GM21367 (cell line): ENCODE data around the gene MIGA1.
"Not testable (repeated sequence)": the region's sequence is repeated elsewhere in the genome, so short reads cannot be mapped to it uniquely, and the experiment has no call there.

Experiments used
- ATAC-seq: cut with Tn5 transposase; IDR thresholded peaks from one replicate; pipeline ENCODE4 v1.9.1; 2021; ENCODE audit not compliant: unreplicated experiment

The MIGA1 gene, protein sequence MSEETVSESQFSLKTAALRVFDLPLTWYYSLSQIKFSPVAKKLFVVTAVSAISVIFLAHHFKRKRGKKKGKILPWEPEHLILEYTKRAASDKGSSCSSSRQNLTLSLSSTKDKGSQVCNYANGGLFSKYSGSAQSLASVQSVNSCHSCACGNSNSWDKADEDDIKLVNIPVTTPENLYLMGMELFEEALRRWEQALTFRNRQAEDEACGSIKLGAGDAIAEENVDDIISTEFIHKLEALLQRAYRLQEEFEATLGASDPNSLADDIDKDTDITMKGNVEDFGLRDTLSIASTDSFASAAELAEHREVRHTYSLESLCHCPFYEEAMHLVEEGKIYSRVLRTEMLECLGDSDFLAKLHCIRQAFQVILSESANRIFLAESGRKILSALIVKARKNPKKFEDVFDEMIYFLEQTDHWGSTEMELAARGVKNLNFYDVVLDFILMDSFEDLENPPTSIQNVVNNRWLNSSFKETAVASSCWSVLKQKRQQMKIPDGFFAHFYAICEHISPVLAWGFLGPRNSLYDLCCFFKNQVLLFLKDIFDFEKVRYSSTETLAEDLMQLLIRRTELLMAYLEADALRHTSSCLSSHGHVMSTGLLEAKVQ

DNA sequence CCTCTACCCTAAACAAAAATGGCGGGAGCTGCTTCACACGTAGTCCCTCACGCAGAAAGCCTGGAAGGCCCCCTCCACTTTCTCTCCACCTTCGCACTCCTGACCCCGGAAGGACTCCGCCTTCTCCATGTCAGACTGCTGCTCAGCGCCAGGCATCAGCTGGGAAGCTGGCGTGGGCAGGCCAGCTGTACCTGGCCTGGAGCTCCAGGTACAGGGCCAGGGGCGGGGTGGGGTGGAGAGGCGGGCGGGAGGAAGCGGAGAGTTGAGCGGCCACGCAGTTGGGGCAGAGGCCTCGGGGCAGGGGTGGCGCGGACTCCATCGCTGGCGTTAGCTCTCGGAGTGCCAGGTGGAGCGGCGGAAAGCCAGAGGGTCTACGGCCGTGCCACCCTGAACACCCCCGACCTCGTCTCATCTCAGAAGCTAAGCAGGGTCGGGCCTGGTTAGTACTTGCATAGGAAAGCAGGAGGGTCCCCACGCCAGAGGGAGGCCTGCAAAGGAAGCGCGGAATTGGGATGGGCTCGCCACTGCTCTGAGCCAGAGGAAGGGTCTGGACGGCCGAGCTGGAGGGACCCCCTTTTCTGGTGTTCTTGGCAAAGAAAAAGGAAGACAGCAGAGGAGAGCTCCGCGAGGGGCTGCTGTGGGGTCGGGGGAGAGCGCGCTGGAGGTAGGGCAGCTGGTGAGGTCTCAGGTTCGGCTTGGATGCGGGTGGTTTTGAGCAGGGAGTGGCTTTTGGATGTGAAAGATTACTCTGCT is at the start of gene MIGA1:
Gene MIGA1, plus strand, starts transcription at position 121 of the 753 bp plus-strand sequence. CDS start 3,604 bp downstream, outside the sequence.
- peak; percentile 89 for ATAC-seq

DNA sequence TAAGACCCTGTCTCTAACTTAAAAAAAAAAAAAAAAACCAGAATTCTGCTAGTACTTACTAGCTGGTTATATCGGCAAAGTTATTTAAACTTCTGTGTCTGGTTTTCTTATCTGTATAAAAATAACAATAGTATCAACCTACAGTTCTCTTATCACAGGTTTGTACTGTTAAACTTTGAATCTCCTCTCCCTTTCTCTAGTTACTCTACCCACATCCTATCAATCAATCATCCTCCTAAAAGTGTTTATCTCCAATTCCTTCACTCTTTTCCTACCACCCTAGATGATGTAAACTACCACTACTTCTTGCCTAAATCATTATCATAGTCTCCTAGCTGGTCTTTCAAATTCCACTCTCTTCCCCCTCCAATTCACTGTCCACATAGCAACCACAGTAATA is 47.4 kb upstream of the MIGA1 start:
- ATAC-seq, result no peak

DNA sequence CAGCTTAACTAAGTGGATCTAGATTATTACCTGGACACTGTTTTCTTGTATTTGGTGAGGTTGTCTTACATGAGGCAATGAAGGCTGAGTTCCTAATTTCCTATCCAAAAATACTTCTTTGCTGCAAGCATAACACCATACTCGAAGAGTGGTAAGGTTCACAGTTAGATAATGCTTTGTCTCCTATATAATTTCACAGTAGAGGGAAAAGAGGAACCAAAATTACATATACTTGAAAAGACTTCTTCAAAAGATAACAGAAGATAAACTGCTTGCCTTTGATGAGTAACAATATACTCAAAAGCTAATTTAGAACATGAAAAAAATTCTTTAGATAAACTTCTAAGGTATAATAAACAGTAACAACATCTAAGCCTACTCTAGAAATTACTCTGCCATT is 40.2 kb upstream of the MIGA1 start:
- no peak for ATAC-seq

DNA sequence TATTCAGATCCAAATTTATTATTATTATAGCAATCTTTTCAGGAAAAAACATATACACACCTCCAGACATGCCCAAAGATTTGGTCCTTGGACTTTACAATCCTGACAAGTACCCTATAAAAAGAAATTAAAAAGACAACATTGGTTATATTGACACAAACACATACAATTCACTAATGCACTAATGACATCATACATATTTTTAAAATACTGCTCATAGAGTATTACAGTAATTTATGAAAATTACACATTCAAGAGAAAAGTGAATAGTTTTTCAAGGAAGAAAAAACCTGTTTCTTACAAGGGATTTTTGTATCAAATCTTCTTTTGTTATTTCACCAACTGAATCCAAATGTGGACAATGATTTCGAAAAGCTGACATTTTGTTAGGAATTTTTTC is 38.1 kb upstream of the MIGA1 start:
- no peak for ATAC-seq

DNA sequence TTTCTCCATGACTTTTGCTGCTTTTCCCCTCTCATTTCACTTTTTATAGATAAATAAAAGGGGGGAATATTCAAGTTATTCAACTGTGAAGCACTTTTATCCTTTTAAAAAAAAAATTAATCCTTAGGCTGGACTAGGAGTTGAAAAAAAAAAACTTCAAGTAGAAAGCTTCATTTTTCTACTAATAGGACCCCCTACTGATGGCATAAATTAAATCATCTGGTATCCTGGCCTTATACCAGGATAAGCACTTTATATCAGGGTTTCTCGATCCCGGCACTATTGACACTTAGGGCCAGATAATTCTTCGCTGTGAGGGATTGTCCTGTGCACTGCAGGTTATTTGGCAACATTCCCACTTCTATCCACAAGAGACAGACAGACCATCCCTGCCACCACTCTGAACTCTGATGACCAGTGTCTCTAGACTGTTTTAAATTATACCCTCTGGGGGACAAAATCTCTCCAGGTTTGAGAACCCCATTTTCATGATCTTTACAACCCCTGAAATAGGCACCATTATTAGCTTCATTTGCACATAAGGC is 37.4 kb upstream of the MIGA1 start:
- ATAC-seq, result no peak

DNA sequence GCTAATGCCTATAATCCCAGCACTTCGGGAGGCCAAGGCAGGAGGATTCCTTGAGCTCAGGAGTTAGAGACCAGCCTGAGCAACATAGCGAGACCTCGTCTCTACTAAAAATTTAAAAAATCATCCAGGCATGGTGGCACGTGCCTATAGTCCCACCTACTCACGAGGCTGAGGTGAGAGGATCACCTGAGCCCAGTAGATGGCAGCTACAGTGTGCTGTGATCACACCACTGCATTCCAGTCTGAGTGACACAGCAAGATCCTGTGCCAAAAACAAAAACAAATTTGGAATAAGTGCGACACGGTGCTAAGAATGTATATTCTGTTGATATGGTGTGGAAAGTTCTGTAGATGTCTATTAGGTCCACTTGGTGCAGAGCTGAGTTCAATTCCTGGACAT is 34.9 kb upstream of the MIGA1 start:
- ATAC-seq, result no peak

DNA sequence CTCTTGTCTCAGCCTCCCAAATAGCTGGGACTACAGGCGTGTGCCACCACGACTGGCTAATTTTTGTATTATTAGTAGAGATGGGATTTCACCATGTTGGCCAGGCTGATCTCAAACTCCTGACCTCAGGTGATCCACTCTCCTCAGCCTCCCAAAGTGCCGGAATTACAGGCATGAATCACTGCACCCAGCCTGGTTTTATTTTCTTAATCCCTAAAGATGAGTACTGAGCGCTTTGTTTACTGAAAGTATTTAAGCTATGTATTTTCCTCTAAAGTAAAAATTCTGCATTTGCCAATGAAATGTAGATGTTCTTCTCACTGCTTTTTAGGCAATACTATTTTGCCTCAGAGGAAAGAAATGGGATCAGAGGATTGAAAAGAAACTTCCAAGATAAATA is 30.0 kb upstream of the MIGA1 start:
- not testable (repeated sequence) for ATAC-seq

DNA sequence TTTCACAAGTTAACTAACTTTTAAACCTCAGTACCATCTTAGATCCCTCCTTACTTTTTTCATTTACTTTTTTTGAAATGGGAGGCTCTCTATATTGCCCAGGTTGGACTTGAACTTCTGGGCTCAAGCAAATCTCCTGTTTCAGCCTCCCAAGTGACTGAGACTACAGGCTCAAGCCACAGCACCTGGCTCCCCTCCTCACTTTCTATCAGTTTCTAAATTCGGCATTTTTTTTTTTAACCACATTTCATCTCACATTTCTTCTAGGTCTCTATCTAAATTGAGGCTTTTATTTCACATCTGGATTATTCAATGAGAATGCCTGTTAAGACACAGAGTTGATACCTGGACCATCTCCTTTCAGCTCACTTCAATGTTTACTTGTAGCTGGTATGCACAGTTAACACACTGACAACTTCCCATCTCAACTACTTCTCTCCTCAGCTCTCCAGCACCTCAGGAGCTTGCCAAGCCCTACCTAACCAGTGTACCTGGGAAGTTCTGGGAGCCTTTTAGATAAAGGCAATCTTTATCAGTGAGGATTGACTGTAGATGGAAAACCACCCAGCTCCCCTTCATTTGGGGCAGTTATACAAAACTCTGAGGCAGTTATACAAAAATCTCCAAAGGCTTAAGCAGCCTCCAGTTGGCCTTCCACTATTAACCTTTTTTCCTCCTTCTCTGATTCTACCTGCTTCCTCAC is 23.2 kb upstream of the MIGA1 start:
- ATAC-seq, result no peak

DNA sequence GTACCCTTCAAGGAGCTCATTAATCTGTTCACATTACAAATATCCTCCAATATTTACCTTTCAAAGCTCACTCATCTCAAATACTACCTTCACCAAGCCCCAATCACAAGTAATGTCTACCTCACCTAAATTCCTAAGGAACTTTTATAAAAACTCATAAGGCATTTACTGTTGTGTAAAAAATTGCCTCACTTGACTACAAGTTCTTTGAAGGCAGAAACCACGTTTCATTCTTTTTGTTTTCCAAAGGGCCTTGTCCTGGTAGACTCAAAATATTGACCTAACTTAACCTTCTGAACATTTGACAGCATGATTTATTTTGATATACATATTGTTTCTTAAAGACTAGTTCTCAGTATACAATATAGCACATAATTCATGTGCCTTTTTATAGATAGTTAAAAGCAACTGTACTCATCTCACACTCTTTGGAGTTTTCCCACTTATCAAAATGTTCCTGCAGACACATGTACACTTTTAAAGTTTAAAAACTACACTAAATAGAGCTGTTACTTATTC is 22.3 kb upstream of the MIGA1 start:
- no peak for ATAC-seq

DNA sequence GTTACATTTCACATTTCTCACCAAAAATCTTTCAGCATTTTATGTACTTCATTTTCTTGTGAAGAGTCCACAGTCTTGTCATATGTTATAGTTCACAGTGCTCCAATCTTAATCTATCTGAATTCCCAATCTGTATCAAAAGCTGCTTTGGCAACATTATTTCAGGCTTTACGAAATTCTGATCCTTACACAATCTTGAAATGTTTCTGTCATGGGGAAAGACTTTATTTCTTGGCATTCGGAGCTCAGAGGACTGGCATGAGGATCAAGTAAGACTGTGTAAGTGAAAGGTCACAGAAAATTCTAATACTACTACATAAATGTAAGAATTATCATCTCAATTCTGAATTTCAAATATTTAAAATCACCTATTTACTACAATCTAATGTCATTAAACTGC is 21.8 kb upstream of the MIGA1 start:
- ATAC-seq, result no peak

DNA sequence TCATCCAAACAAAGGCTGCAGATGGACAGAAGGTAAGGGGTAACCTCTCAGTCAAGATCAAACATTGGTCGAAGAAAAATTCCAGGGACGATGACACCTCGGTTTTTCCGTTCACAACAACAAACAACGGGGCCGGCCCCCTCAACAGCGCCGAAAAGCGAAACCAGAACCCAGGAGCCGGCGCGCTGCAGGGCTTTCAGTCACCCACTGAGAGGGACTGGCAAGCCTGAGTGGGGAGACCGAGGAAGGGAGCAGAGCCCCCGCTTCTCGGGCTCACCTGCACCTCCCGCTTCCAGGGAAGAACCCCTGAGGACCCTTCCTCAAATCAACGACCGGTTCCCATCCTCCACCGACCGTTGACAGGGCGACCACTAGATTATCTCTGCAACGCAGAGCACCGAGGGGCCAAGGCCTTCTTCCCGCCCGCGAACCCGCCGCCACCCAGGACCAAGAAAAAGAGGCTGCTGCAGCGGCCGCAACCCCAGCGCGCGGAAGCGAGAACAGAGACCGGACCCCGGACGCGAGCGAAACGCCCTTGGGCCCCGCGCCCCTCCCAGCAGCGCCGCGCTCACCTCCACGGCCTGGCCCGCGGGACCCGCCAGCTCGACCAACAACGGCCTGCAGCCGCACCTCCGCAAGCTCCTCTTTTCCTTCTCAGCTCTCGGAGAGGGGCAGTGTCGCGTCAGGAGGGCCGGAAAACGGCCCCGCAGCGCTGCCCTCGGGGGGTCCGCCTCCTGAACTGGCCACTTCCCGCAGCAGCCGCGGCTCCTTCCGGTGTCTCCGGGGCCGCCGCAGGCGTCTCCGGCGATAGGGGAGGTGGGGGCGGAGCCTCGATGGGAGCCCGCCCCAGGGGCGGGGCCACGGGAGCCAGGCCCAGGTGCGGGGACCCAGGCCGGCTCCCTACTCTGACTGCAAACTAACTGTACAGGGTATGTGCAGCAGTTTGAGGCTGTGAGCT is 20.1 kb upstream of the MIGA1 start, which contains the start of gene USP33:
Gene USP33, minus strand, starts transcription at position 782 of the 958 bp plus-strand sequence. CDS start 18,155 bp downstream, outside the sequence.
- ATAC-seq, result peak; percentile 92

DNA sequence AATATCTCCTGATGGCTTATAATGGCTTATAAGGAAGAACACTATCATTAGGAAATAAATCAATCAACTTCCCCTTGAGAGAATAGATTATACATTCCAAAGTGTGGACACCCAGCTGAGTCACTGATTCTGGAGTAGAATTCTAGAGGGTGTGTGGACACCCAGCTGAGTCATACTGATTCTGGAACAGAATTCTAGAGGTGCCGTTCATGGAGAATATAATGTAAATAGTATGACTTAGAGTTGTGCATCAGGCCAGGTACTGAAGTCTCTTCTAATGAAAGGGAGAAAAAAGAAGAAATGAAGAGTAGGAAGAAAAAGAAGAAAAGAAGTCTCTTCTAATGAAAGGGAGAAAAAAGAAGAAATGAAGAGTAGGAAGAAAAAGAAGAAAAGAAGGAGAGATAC is 17.4 kb upstream of the MIGA1 start:
- ATAC-seq, result no peak

DNA sequence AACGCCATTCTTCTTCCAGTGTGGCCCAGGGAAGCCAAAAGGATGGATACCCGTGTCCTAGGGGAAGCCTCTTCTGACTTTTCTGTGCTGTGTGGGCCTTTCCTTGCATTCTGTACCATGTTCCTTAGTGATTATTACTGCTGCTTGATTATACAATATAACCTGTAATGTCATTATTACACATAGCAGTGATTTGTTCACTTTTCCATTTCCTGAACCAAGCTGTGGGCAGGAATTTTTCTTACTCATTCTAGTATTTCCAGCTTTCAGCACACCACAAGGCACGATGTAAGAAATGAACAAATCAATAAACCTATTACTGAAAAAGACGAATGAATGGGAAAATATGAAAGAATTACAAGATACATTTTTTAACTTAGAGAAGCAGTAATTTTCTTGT is 11.4 kb upstream of the MIGA1 start:
- no peak for ATAC-seq

DNA sequence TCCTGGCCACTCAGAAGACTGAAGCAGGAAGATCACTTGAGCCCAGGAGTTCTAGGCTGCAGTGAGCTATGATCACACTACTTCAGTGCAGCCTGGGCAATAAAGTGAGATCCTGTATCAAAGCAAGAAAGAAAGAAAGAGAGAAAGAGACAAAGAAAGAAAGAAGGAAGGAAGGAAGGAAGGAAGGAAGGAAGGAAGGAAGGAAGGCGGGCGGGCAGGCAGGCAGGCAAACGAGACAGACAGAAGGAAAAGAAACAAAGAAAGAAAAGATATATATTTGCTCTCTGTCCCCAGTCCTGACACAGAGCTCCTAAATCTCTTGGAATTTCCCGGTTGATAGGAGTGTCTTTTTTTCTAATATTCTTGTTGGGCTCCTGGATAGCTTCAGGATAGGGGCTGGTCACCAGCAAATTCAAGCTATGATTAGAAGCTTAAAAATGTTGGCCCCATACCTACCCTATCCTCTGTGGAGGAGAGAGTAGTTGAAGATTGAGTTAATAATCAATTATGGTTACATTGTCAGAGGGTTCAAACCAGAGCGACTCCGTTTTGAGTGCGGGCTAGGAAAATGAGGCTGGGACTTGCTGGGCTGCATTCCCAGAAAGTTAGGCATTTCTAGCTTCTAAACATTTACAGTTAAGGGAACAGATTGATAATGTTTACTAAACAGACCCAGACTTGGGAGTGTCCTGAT is 3.3 kb upstream of the MIGA1 start:
- ATAC-seq, result no peak

DNA sequence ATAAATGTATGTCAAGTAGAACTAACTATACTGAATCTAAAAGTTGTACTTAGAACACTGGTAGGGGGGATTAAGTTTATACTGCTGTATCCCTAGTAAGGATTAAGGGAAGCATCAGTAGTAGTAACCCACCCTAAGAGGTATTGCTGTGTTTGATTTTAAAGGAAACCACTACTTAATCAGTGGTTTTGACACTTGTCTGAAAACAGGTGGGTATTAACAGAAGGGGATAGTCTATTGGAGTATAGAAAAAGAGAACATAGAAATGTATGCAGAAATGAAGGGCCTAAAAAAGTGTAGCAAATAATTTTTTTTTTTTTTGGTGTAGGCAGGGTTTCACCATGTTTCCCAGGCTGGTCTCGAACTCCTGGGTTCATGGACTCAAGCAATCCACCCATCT is 2.2 kb downstream of the MIGA1 start:
- ATAC-seq, result no peak

DNA sequence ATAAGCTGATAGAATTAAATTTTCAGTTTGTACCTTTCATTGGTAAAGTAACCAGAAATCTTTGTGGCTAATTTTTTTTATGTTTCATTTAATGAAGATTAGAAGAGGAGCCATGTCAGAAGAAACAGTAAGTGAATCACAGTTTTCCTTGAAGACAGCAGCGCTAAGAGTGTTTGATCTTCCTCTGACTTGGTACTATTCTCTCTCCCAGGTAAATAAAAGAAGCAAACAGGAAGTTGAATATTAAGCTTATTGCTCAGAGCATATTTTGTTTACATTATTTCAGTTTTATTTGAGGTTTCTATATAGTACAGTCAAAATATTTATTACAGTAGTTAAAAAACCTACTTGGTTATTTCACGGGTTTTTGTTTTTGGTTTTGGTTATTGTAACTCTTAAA is 3.7 kb downstream of the MIGA1 start:
- ATAC-seq, result no peak

DNA sequence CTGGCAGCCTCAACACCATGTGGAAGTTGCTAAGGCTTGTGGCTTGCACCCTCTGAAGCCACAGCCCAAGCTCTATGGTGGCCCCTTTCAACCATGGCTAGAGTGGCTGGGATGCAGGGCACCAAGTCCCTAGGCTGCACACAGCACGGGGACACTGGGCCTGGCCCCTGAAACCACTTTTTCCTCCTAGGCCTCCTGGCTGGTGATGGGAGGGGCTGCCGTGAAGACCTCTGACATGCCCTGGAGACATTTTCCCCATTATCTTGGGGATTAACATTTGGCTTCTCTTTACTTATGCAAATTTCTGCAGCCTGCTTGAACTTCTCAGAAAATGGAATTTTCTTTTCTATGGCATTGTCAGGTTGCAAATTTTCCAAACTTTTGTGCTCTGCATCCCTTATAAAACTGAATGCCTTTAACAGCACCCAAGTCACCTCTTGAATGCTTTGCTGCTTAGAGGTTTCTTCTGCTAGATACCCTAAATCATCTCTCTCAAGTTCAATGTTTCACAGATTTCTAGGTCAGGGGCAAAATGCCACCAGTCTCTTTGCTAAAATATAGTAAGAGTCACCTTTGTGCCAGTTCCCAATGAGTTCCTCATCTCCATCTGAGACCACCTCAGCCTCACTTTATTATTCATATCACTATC is 6.8 kb downstream of the MIGA1 start:
- ATAC-seq, result not testable (repeated sequence)

DNA sequence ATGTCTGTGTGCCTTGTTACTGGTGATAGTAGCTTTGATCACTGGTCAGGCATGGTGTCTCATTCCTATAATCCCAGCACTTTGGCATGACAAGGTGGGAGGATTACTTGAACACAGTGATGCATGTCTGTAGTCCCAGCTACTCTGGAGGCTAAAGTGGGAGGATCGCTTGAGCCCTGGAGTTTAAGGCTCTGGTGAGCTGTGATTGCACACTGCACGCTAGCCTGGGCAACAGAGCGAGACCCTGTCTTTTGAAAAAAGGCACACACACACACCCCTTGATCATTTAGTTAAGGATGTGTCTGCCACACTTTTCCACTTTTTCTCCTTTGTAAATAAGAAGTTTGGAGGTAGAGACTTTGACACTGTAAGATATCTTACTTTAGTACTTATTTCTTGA is 15.1 kb downstream of the MIGA1 start:
- no peak for ATAC-seq
